HS-27A (cell line): ENCODE data around the gene CANT1.

Experiments
- DNase-seq: peaks from one replicate; pipeline ENCODE4 v3.0.0-alpha.2; 2012; ENCODE audit warnings: low read depth, missing footprints

CANT1 gene

GRCh38 chr17:79008666-79009387 lies 737 bp downstream of the CANT1 start:
- DNase-seq = no peak

- DNase-seq = no peak
Measured at GRCh38 chr17:79007504-79008381, 1.8 kb downstream of the CANT1 start.

DNA sequence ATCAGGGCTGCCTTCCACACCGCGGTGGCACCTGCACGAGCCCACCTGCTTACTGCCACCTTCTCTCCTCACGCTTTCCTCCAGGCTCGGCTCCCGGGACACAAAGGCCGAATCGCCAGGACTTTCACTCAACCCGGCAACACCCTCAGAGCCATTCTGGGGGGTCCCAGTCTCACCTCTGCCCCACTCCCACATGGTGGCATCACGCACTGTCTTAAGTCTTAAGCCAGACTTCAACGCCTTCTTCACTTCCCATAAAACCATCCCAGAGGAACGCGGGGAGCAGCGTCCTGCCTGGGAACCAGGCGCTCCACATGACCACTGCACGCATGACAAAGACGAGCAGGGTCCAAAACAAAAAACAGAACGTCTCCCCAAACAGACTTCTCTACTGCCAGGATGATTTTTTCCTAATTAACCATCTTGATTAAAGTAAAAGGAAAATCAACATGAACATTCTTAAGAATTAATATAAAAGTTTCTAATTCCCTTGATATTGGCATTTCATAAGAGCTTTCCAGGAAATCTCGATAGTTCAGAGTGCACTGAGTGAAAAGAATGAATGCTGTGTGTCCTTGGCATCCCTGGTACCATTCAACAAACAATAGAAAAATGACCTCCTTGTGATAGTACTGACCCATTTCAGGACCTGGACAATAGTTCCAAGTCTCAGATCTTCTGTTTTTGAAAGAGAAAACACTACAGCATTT lies 2.6 kb downstream of the CANT1 start:
- no peak for DNase-seq

- no peak for DNase-seq
Measured at GRCh38 chr17:79006046-79006445, 3.5 kb downstream of the CANT1 start.

GRCh38 chr17:79005063-79005861 lies 4.3 kb downstream of the CANT1 start:
- no peak for DNase-seq

- DNase-seq = no peak
Measured at GRCh38 chr17:79003661-79004411, 5.7 kb downstream of the CANT1 start.

DNA sequence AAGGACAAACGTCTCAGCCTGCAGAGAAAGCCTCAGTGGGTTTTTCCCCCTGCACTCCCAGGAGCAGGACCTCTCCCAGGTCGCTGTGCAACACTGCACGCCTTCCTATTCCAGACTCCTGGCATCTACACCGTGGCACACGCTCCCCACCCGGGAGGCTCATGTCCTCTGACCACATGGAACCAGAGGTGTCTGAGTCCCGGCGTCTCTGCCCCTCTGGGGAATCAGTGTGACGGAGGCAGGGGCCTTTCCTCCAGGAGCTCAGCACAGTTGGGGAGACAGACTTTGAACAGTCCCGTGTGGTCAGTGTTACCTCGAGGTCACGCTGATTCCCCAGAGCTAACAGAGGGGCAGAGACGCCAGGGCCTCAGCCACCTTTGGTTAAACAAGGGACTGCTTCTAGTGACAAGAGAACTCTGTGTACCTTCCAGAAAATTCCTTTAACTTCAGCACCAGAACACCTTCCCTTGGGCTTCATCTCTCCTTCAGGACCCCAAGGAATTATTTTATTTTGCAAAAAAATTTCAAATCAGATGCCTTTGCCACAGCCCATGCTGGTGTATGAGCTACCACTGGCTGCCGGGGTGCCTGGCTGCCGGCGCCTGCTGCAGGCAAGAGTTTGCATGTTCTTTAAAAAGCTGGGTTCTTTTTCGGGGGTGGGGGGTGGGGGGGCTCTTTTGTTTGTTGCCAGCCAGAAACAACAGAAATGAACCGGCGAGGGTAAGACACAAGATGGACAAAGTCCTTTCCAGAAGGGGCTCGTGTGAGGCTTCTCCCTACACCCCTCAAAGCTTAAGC lies 6.6 kb downstream of the CANT1 start:
- DNase-seq = no peak

- DNase-seq = no peak
Measured at GRCh38 chr17:79002291-79002690, 7.3 kb downstream of the CANT1 start.

DNA sequence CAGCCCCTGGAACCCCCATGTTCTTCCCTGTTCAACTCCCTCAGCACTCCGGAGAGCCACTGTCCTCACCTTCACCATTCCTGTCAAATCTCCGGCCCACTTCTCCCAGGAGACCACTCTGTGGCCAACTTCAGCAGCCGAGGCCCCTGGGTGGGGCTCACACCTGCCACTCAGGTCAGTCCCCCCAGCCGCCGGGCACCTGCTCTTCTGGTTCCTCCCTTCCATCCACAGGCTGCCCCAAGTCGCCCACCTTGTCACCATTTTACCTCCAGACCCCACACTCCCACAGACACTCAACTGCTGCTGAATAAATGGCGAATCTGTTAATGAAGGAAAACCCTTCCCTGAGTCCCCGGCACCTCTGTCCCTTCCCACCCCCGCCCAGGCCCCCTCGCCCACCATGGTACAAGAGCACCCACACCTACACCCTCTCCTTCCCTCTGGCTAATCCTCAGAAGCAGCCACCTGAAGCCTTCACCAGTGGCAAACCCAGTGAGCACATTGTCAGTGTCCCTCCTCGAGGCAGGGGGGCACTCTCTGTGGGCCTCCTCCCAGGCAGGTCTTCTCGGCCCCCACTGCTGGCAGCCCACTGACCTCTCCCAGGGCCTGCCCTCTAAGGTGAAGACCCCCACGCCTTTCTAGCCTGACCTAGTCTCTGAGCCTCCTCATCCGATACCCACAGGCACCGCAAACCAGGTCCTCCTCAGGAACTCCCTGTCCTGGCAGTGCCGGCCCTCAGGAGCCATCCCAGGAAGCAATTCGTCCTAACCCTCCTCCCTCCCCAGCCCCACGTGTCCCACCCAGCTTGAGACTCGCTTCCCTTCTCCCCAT lies 8.2 kb downstream of the CANT1 start:
- DNase-seq = no peak

DNA sequence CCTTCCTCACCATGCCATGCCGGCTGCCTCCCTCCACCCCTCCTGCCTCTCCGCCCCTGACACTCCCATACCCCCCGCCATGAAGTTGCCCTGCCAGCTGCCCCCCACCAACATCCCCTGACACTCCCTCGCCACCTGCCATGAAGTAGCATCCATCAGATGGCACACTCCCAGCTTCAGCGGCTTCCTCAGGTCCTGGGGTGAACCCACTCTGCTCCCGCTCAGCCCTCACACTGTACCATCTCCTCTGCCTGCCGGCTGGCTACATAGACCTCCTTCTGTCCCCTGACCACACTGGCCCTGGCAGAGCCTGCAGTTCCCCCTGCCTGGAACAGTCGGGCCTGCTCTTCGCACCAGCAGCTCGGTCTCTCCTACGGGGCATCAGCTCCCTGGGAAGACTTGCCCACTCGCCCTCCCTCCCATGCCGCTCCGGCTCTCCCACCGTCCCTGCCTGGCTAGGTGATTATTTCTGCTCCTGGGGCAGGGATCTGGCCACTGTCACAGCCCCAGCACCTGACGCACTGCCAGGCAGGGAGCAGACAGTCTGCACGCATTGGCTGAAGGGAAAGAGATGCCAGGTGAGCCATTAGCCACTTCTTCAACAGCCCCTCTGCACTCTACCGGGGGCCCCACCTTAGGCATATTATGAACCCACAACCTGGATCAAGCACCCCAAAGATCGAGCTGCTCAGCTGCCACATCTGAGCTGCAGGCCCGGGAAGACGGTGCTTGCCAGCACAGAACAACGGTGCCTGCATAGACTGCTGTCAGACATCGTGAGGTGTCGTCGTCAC lies 9.0 kb downstream of the CANT1 start:
- DNase-seq = no peak

GRCh38 chr17:78999947-79000395 lies 9.6 kb downstream of the CANT1 start:
- no peak for DNase-seq

GRCh38 chr17:78999056-78999768 lies 10.4 kb downstream of the CANT1 start:
- no peak for DNase-seq

DNA sequence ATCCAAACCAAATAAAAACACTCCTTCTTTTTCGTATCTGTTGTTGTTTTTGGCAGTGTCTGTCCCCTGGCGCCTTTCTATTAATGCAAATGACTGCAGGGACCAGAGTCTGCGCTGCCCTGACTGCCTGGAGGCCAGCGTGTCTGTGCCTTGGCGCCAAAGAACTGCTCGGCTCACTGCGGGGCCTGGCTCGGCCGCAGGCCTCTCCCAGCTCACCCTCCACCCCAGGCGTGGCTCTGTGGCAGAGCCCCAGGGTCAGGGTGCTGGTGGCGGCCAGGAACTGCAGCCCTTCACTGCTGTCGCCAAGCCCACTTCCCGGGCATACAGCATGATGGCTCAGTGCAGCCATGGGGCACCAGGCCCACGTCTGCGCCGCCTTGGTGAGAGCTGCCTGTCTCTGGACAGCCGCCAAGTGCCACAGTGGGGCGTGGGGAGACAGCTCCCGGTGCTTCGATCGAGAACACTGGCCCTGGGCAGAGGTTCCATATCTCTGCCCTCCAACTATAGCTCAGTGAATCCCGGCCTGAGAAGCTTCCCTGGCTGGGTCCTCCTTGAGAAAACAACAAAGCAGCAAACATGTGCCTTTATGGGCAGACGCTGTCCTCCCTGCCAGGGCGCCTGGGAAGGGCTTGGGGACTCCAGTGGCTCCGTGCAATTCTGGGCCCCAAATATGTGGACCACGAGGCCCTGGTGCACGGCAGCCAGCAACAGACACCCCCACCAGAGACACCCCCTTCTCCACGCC lies 11.1 kb downstream of the CANT1 start:
- no peak for DNase-seq

DNA sequence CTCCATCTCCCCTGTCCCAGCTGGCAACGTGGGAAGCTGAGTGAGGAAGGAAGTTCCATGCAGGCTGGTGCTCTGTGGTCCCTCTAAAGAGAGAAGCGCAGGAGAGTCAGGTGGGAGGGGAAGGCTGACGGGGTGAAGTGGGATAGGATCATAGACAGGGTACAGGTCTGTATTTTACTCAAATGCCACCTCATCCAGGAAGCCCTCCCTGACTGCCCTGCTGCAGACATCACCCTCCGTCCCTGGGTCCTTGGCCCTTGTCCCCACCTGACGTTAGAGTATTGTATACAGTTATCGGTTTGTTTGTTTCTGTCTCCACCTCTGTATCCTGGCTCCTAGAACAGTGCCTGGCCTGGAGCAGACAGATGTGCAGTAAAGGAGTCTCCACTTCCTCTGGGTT lies 11.7 kb downstream of the CANT1 start:
- DNase-seq = no peak

DNA sequence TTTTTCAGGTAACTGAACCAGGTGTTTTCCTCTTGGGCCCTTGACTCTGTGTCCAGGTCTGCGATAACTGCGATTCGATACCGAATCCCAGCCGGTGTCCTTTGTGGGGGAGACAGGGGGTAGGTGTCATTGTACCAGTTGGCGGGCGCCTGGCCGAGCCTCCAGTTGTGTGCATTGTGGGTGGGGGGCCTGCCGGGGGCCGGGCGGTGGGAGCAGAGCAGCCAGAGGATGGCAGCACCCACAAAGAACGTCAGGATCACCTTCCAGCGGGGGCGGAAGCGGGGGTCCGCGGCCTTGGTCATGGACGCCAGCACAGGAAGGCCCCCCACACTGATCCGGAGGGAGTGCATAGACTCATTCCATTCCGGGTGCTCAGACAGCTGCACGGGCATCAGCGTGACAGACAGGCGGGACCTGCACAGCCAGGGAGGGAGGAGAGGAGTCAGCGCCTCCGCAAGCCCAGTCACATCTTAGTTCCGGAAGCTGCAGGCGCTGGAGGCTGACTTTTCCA lies 12.3 kb downstream of the CANT1 start:
- DNase-seq = no peak

- no peak for DNase-seq
Measured at GRCh38 chr17:78996781-78997201, 12.8 kb downstream of the CANT1 start.
